Sigmoid colon (tissue), 7 donors: ENCODE measurements around the gene XPNPEP2. TPM values are rescaled to one million over a fixed set of nuclear protein-coding genes. Genes with fewer than 3 reads are reported as not detected.

ENCODE experiments used
- DNase-seq: peaks from one replicate; pipeline ENCODE4 v3.0.0-alpha.2; 2019
- H3K27ac ChIP-seq, 4 donors: fragments of 200-600 bp; sonication (generic); one replicate each; pipeline ENCODE4 v1.5.1; 2016 to 2019; ENCODE audit warnings: mild to moderate bottlenecking in 1 of 4
- H3K27me3 ChIP-seq, 3 donors: fragments of 200-600 bp; sonication (generic); one replicate each; pipeline ENCODE4 v1.5.1; 2019; ENCODE audit warnings: mild to moderate bottlenecking in 1 of 3
- H3K36me3 ChIP-seq, 4 donors: fragments of 200-600 bp; sonication (generic); one replicate each; pipeline ENCODE4 v1.5.1; 2016 to 2019
- H3K4me1 ChIP-seq, 4 donors: fragments of 200-600 bp; sonication (generic); one replicate each; pipeline ENCODE4 v1.5.1; 2017 to 2019
- H3K4me3 ChIP-seq, 4 donors: fragments of 200-600 bp; sonication (generic); one replicate each; pipeline ENCODE4 v1.5.1; 2017 to 2019; ENCODE audit warnings: mild to moderate bottlenecking in 2 of 4, moderate library complexity in 1 of 4
- H3K9me3 ChIP-seq, 4 donors: fragments of 200-600 bp in 3 of 4; sonication (generic) in 3 of 4; one replicate each; pipeline versions ENCODE4 v1.5.1 to v1.6.1; 2013 to 2019
- CTCF ChIP-seq, 4 experiments: fragments of 450-650 bp in 3 of 4; fragments of 200-600 bp in 1 of 4; IDR thresholded peaks; one replicate each; pipeline ENCODE4 v1.5.1; 2016 to 2019; ENCODE audit warnings: antibody characterized with exemption in 4 of 4, mild to moderate bottlenecking in 3 of 4, moderate library complexity in 2 of 4
- EP300 ChIP-seq, 4 donors: sonication (generic); formaldehyde crosslinking; IDR thresholded peaks; one replicate each; pipeline ENCODE4 v1.6.1; 2017; ENCODE audit warnings: antibody characterized with exemption in 4 of 4
- POLR2A ChIP-seq, 2 donors: fragments of 450-650 bp; IDR thresholded peaks; one replicate each; pipeline ENCODE4 v1.6.1; 2016; ENCODE audit warnings: antibody characterized with exemption in 2 of 2, mild to moderate bottlenecking in 2 of 2, moderate library complexity in 2 of 2
- POLR2AphosphoS5 ChIP-seq, 4 donors: sonication (generic); formaldehyde crosslinking; IDR thresholded peaks; one replicate each; pipeline ENCODE4 v1.6.1; 2017; ENCODE audit warnings: antibody characterized with exemption in 4 of 4
- WGBS, 2 donors: extraction: QIAGEN DNeasy Blood & Tissue Kit; methylation state at CpG; one replicate each; pipeline ENCODE4 v1.1.7; 2013; 5-methylcytosine and 5-hydroxymethylcytosine counted together
- intact Hi-C: fragments of 100-400 bp; cut with DNase I; formaldehyde crosslinking; loops from one replicate; pipeline ENCODE4 v1.15.1; 2023
- polyA plus RNA-seq, 3 donors: library from polyadenylated mRNA; stranded (reverse); fragments of 200-250 nt; gene quantifications; one replicate each; pipeline ENCODE4 v1.2.3, GENCODE V29; 2013
- total RNA-seq, 4 donors: library from RNA; depleted of rRNA; stranded (reverse); fragments of >200 nt; gene quantifications; one replicate each; pipeline ENCODE4 v1.1.0, GENCODE V29; 2016
- donor health status: healthy with polysubstance abuse.
- donor health status: Bipolar disorder and iron deficiency.
- donor health status: healthy.

XPNPEP2 gene
- total and polyA plus RNA-seq, 7 donors: 1.8 to 11.1 (median 3.3) TPM

- H3K27ac ChIP-seq: no peak overlapping the region
- 78 to 88% methylated on average over 11 of the region's 11 CpGs for WGBS, 2 donors
- H3K36me3 ChIP-seq: no peaks in the 10 kb centered on the region
- H3K27me3 ChIP-seq: no peaks in the 10 kb centered on the region
- no peaks in the 10 kb centered on the region for H3K4me1 ChIP-seq
- H3K4me3 ChIP-seq: no peak overlapping the region
- DNase-seq: peak; percentile 42
- intact Hi-C loops: no loop called here
- no peaks in the 10 kb centered on the region for H3K9me3 ChIP-seq
- TF ChIP-seq EP300 (IDR thresholded peaks at IDR 0.05) (no peak), POLR2AphosphoS5 (IDR thresholded peaks at IDR 0.05) (no peak), CTCF (IDR thresholded peaks at IDR 0.05) (no peak), POLR2A (IDR thresholded peaks at IDR 0.05) (no peak)
Observed at GRCh38 chrX:129783291-129783713, 44.5 kb downstream of the XPNPEP2 start.

- 56 to 89% methylated on average over 7 of the region's 7 CpGs for WGBS, 2 donors
- Histone ChIP-seq H3K27ac (no peak overlapping the region), H3K9me3 (no peaks in the 10 kb centered on the region), H3K27me3 (no peaks in the 10 kb centered on the region), H3K4me3 (no peak overlapping the region), H3K36me3 (no peaks in the 10 kb centered on the region), H3K4me1 (no peaks in the 10 kb centered on the region)
- TF ChIP-seq EP300 (IDR thresholded peaks at IDR 0.05): no peak
- TF ChIP-seq POLR2A (IDR thresholded peaks at IDR 0.05): no peak
- no peak for TF ChIP-seq CTCF (IDR thresholded peaks at IDR 0.05)
- TF ChIP-seq POLR2AphosphoS5 (IDR thresholded peaks at IDR 0.05): no peak
- DNase-seq: peak; percentile 9
- intact Hi-C loops: no loop called here
Observed at GRCh38 chrX:129784371-129784770, 45.6 kb downstream of the XPNPEP2 start.

- Histone ChIP-seq H3K9me3 (no peaks in the 10 kb centered on the region), H3K36me3 (no peaks in the 10 kb centered on the region), H3K4me1 (no peaks in the 10 kb centered on the region), H3K27me3 (no peaks in the 10 kb centered on the region), H3K27ac (no peak overlapping the region), H3K4me3 (no peak overlapping the region)
- DNase-seq: peak; percentile 42
- TF ChIP-seq EP300 (IDR thresholded peaks at IDR 0.05) (no peak), POLR2A (IDR thresholded peaks at IDR 0.05) (no peak), POLR2AphosphoS5 (IDR thresholded peaks at IDR 0.05) (no peak)
- 50 to 80% methylated on average over 11 of the region's 11 CpGs for WGBS, 2 donors
- intact Hi-C loops: no loop called here
Observed at GRCh38 chrX:129785160-129785947, 46.6 kb downstream of the XPNPEP2 start.

- H3K27ac ChIP-seq: no peak overlapping the region
- no peak for TF ChIP-seq POLR2A (IDR thresholded peaks at IDR 0.05)
- TF ChIP-seq CTCF (IDR thresholded peaks at IDR 0.05): no peak
- TF ChIP-seq EP300 (IDR thresholded peaks at IDR 0.05): no peak
- TF ChIP-seq POLR2AphosphoS5 (IDR thresholded peaks at IDR 0.05): no peak
- H3K4me1 ChIP-seq: no peaks in the 10 kb centered on the region
- no peaks in the 10 kb centered on the region for H3K27me3 ChIP-seq
- H3K36me3 ChIP-seq: no peaks in the 10 kb centered on the region
- WGBS, 2 donors: 33 to 60% methylated on average over 3 of the region's 3 CpGs
- DNase-seq: no peak
- intact Hi-C loops: no loop called here
- H3K4me3 ChIP-seq: no peak overlapping the region
- no peaks in the 10 kb centered on the region for H3K9me3 ChIP-seq
Observed at GRCh38 chrX:129786210-129786651, 47.5 kb downstream of the XPNPEP2 start.

- 84 to 87% methylated on average over 11 of the region's 11 CpGs for WGBS, 2 donors
- DNase-seq: peak; percentile 54
- Histone ChIP-seq H3K27ac (no peak overlapping the region), H3K36me3 (no peaks in the 10 kb centered on the region), H3K4me3 (no peak overlapping the region), H3K27me3 (no peaks in the 10 kb centered on the region), H3K9me3 (no peaks in the 10 kb centered on the region), H3K4me1 (no peaks in the 10 kb centered on the region)
- TF ChIP-seq CTCF (IDR thresholded peaks at IDR 0.05) (no peak), POLR2A (IDR thresholded peaks at IDR 0.05) (no peak), EP300 (IDR thresholded peaks at IDR 0.05) (no peak), POLR2AphosphoS5 (IDR thresholded peaks at IDR 0.05) (no peak)
- intact Hi-C loops: no loop called here
Observed at GRCh38 chrX:129787336-129788055, 48.7 kb downstream of the XPNPEP2 start.
